ENCODE results near the gene ARHGAP6. TPM values are rescaled to one million over a fixed set of nuclear protein-coding genes. Genes with fewer than 3 reads are reported as not detected.

ARHGAP6 gene
- polyA plus RNA-seq, 4 donors = 14.1 to 18.6 (median 15.7) TPM

- DNase-seq (ENCODE audit: low read depth in 4 of 4, low spot score in 3 of 4) = no peak
Observed at GRCh38 chrX:11434607-11435006, 231.1 kb downstream of the ARHGAP6 start.

- no peak for DNase-seq (ENCODE audit: low read depth in 4 of 4, low spot score in 3 of 4)
Observed at GRCh38 chrX:11431786-11432185, 233.9 kb downstream of the ARHGAP6 start.

GRCh38 chrX:11430271-11430670, 235.4 kb downstream of the ARHGAP6 start:
- no peak for DNase-seq (ENCODE audit: low read depth in 4 of 4, low spot score in 3 of 4)

- no peak for DNase-seq (ENCODE audit: low read depth in 4 of 4, low spot score in 3 of 4)
Observed at GRCh38 chrX:11429538-11430085, 236.1 kb downstream of the ARHGAP6 start.

- peak in 1 of 4 donors; percentile 13 for DNase-seq (ENCODE audit: low read depth in 4 of 4, low spot score in 3 of 4)
Observed at GRCh38 chrX:11427453-11428071, 238.2 kb downstream of the ARHGAP6 start.

- no peak for DNase-seq (ENCODE audit: low read depth in 4 of 4, low spot score in 3 of 4)
Observed at GRCh38 chrX:11426712-11427452, 238.8 kb downstream of the ARHGAP6 start.

GRCh38 chrX:11424903-11425674, 240.6 kb downstream of the ARHGAP6 start:
- no peak for DNase-seq (ENCODE audit: low read depth in 4 of 4, low spot score in 3 of 4)

- DNase-seq (ENCODE audit: low read depth in 4 of 4, low spot score in 3 of 4) = no peak
Observed at GRCh38 chrX:11423949-11424348, 241.8 kb downstream of the ARHGAP6 start.

- DNase-seq (ENCODE audit: low read depth in 4 of 4, low spot score in 3 of 4) = no peak
Observed at GRCh38 chrX:11423362-11423818, 242.3 kb downstream of the ARHGAP6 start.

GRCh38 chrX:11422525-11422857, 243.2 kb downstream of the ARHGAP6 start:
- no peak for DNase-seq (ENCODE audit: low read depth in 4 of 4, low spot score in 3 of 4)

GRCh38 chrX:11421805-11422524, 243.8 kb downstream of the ARHGAP6 start:
- no peak for DNase-seq (ENCODE audit: low read depth in 4 of 4, low spot score in 3 of 4)

- DNase-seq (ENCODE audit: low read depth in 4 of 4, low spot score in 3 of 4) = no peak
Observed at GRCh38 chrX:11420851-11421250, 244.9 kb downstream of the ARHGAP6 start.

- DNase-seq (ENCODE audit: low read depth in 4 of 4, low spot score in 3 of 4) = no peak
Observed at GRCh38 chrX:11419102-11419501, 246.6 kb downstream of the ARHGAP6 start.

- DNase-seq (ENCODE audit: low read depth in 4 of 4, low spot score in 3 of 4) = no peak
Observed at GRCh38 chrX:11416600-11416999, 249.1 kb downstream of the ARHGAP6 start.

- no peak for DNase-seq (ENCODE audit: low read depth in 4 of 4, low spot score in 3 of 4)
Observed at GRCh38 chrX:11414091-11414490, 251.6 kb downstream of the ARHGAP6 start.

- DNase-seq (ENCODE audit: low read depth in 4 of 4, low spot score in 3 of 4) = no peak
Observed at GRCh38 chrX:11412715-11413623, 252.8 kb downstream of the ARHGAP6 start.

- DNase-seq (ENCODE audit: low read depth in 4 of 4, low spot score in 3 of 4) = no peak
Observed at GRCh38 chrX:11409957-11410356, 255.8 kb downstream of the ARHGAP6 start.

- no peak for DNase-seq (ENCODE audit: low read depth in 4 of 4, low spot score in 3 of 4)
Observed at GRCh38 chrX:11408783-11409182, 256.9 kb downstream of the ARHGAP6 start.

GRCh38 chrX:11408109-11408405, 257.7 kb downstream of the ARHGAP6 start:
- DNase-seq (ENCODE audit: low read depth in 4 of 4, low spot score in 3 of 4) = no peak

Data from right renal pelvis (tissue), 4 donors.